ENCODE results near the gene SOBP.
A peak's percentile ranks its signal among the peaks of the same experiment; 100 is the strongest.

The SOBP gene

DNA sequence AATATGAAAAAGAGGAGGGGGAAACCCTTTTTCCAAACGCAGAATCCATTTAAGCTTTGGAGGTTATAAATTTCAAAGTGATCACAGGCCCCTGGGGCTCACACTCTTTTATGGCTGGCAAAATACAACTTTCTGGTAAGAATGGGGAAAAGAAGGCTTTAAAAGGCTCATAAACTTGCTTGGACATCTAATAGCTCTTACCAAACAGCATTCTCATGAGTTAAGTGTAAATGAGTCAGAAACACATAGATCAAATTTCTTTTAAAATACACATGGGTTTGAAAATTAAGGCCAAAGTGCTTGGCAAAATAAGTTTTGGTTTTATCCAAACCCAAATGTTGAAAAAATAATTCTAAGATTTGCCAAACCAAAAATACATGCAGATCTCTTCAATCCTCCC, 154.6 kb downstream of the SOBP start:
- no peak for DNase-seq

DNA sequence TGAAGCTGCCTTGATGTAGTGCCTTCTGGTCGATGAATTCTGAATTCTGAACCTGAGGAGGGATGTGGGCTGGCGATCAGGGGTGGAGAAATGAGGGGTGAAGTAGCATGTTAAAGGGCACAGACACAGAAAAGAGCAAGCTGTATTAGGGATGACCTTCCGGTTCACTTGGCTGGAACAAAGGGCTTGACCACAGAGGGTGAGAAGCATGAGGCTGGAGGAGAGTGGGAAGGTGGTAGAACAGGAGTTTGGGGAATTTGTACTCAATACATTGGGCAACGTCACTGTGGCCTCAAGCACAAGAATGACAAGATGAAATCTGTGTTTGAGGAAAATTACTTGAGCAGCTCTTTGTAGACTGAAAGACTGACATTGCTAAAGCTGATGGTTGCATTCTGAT, 155.8 kb downstream of the SOBP start:
- no peak for DNase-seq

DNA sequence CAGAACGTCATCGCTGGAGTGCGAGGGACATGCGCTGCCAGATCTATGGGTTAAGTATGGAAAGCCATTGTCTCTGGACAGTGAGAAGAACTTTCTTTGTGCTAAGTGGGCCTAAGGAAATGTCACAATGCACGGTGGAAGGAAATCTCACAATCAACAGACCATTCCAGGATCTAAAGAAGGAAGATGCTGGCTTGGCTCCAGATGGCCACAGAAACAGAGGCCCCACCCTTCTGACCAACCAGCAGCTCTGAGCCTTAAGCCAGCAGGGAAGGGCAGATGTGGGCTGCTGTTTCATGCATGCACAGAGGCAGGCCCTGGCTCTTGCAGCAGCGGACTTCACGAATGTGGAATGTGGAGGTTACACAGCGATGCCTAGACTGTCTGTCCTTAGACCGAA, 156.3 kb downstream of the SOBP start:
- DNase-seq, result no peak

DNA sequence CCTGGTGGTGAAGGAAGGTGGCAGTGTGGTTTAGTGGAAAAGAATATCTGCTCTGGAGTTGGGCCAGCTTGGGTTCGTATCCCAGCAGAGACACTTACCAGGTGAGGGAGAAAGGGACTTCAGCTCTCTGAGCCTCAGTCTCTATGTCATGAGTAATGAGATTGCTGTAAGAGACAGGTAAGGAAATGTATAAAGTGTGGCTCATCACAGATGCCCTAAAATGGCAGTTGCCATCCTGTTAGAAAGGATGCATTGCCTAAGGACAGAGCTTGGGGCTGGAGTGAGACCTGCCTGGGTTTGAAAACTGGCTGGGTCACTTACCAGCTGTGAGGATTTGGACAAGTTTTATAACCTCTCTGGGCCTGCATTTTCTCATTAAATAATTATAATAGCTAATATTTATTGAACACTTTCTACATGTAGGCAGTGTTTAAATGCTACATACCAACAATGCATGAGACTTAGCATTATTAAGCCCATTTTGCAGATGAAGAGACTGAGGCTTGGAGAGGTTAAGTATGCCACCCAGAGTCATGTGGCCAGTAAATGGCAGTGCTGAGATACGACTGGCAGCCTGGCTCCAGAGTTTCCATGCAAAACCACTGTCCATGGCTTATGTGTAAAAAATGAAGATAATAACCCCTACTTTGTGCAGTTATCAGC, 157.0 kb downstream of the SOBP start:
- no peak for DNase-seq

DNA sequence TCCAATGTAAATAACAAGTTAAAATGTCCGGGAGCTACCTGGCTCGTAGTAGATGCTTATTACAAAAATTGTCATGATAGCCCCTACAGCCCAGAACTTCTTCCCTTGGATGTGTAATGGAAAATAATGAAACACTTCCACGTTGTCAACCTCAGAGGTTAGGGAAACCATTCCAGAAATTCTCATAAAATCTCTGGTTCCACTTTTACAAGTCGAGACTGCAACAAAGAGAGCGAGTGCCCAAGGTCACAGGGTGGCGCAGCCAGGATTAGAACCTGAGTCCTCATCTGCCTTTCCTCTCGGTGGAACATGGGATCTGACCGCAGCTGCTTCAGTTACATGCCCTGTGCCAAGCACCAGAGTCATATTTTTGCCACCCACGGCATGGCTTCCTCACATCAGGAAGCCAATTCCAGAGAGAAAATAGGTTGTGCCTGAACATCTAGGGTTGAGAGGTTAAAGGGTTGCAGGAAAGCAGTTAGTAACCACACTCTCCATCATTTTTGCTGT, 157.6 kb downstream of the SOBP start:
- no peak for DNase-seq

DNA sequence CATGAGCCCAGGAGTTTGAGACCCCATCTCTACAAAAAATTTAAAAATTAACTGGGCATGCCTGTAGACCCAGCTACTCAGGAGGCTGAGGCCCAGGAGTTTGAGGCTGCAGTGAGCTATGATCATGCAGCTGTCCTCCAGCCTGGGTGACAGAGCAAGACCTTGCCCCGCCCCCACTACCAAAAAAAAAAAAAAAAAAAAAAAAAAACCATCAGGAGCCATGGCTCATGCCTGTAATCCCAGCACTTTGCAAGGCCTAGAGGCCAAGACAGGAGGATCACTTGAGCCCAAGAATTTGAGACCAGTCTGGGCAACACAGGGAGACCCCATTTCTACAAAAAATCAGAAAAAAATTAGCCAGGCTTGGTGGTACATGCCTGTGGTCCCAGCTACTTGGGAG, 159.1 kb downstream of the SOBP start:
- no peak for DNase-seq

DNA sequence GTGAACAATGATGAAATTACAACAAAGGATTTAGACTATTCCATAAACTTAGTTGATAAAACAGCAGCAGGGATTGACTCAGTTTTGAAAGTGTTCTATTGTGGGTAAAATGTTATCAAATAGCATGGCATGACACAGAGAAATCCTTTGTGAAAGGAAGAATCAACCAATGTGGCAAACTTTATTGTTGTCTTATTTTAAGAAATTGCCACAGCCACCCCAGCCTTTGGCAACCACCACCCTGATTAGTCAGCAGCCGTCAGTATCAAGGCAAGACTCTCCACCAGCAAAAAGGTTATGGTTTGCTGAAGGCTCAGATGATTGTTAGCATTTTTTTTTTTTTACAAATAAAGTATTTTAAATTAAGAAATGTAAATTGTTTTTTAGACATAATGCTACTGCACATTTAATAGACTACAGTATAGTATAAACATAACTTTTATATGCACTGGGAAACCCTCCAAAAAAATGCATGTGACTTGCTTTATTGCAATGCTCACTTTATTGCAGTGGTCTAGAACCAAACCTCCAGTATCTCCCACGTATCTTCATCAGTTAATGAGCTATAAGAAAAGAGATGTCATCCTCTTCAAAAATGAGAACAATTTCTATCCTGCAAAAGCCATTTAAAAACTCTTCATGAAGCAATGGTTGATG, 162.7 kb downstream of the SOBP start:
- DNase-seq, result no peak

DNA sequence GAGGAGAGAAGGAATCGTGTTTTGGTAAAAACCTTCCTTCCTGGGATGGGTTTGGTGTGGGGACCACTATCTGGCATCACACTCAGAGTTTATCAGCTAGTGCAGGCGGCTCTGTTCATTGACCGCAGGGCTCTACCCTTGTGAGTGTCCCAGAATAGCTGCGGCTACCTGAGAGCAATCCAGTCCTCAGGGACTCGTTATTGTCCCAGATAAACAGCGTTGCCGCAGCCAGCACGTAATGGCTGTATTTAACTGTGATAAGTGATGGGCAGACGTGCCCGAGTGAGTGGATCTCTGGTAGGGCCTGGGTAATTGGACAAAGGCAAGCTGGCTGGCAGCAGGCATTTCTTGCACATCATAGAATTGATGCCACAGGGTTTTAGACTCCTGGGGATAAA, 163.3 kb downstream of the SOBP start:
- no peak for DNase-seq

DNA sequence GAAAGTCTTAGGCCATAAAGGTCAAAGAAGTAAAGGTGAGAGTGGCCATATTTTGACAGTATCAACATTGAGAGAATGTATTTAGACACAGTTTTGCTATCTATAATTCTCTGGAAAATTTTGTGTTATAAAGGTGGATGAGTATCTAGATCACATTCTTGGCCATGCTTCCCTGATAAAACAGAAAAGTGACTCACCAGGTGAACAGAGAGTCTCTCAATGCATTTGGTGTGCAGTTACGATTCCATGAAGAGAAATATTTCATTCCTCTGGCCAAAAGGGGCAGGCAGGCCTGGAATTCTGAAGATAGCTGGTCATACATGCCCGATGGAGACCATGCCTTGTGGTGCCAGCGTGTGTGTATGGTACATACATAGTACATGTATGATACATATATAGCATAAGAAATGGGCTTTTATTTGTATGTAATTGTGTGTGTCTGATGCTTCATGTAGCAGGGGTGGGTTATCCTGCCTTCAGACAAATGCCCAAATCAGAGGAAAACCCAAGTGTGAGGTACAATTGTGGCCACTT, 164.0 kb downstream of the SOBP start:
- DNase-seq, result no peak

DNA sequence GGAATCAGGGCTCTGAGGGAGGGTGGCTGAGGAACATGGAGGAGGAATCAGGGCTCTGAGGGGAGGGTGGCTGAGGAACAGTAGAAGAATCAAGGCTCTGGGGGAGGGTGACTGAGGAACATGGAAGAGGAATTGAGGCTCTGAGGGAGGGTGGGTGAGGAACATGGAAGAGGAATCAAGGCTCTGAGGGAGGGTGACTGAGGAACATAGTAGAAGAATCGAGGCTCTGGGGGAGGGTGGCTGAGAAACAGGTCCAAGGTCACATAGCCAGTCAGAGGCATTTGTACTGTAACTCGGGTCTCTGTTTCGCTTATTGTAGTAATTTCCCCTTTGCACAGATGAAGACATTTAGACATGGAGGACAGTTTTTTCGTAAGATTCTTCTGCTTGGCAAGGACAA, 164.8 kb downstream of the SOBP start:
- DNase-seq, result no peak

DNA sequence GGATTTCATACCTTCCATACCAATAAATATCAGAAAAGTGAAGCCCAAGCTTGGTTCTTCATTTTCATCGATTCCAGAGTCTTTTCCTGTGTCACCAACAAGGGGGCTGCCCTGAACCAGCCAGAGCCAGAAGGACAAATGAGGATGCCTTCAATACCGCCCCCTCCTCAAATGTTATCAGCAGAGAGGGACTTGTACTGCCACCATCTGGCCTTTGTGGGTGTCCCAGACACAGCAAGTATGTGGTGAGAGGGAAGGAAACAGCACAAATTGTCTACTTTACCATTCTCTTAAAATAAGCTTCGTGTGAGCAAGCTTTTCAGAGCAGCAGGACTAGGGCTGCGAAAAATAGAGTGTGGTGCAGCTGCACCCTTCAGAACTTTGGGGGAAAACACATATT, 165.3 kb downstream of the SOBP start:
- no peak for DNase-seq

DNA sequence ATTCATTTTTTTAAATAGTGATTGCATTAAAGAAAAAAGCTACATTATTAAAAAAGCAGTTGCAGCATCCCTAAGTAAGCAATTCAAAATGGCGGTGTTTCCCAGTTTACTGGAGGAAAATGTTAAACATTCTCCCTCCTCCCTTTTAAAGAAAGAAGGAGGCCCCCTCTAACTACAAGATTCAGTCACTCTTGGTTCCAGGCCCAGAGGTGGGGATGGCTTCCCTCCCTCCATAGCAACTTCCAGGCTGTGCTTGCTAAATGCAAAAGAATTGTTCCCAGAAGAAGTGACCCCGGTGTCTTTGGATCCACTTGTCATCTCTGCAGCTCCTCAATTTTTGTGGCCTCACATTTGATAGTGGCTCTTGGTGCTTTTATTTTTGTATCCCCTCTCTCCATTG, 165.9 kb downstream of the SOBP start:
- no peak for DNase-seq

DNA sequence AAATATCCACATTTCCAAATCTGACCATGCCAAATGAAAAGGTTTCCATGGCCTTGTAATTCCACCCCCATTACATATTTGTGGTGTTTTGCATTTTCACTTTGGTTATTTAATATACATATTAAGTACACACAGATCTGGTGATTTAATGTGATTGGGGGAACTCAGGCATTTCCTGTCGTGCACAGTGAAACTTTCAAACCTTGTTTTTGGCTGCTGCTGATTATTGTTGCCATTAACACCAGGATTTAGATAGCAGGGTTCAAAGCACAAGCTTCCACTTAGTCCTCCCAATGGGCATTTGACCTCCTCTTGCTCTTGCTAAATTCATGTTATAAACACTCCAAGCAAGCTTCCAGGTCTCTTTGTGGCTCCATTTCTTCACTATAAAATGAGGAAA, 166.5 kb downstream of the SOBP start:
- DNase-seq, result no peak

DNA sequence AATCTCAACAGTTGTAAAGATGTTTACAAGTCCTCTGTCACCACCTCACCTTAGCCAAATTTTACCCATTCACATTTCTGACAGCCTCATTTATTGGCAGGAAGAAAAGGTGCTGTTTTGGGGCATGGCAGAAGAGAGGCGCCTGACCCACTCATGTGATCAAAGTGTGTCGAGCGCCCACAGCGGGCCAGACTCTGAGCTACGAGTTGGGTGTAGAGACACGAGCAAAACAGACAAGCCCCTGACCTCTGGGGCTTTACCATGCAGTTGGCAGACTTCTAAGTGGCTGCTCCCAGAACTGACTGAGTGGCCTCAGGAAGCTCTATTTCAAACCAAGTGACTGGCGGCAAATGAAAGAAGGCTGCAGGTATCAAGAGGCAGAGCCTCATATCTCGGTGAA, 167.0 kb downstream of the SOBP start:
- no peak for DNase-seq

DNA sequence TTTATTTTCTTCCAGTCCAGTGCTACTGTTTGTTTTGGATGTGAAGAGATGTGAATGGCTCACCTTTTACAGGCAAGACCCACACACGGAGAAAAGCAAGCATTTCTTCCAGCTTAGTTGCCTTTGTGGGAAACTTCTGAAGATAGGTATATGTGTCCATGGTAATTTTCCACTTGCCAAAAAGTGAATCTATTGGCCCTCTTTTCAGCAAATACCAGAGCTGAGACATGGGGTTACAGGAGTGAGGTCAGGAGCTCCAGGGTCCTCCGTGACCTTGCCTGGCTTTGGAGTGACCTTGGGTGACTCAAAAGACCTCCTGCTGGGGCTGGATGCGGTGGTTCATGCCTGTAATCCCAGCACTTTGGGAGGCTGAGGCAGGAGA, 167.4 kb downstream of the SOBP start:
- DNase-seq, result no peak

DNA sequence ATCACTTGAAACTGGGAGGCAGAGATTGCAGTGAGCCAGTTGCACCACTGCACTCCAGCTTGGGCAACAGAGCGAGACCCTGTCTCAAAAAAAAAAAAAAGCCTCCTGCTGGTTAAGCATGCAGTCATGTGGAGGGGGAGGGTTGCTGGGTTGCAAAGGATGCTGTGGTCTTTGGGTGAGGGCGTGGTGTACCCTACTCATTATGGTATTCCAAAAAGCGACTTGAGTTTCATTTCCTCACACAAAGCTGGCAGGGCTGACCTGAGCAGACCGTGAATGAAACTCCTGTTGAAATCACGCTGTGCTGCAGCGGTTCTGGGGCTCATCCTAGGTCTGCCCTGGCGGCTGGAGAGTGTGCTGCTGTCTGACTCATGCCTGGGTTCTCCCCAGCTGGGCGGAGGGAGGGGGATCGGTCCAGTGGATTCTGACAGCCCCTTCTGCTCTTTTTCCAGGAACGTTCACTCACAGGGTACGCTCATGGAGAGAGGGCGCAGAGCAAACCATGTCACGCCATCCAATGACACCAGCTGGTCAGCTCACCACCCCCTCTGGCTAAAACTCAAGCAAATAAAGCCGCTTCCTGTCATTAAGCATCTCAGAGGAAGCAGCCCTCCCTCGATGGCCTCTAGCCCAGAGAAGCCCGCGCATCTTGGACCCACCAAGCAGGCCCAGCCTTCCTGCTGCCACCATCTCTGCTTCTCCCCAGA, 168.0 kb downstream of the SOBP start:
- DNase-seq, result peak; percentile 44

DNA sequence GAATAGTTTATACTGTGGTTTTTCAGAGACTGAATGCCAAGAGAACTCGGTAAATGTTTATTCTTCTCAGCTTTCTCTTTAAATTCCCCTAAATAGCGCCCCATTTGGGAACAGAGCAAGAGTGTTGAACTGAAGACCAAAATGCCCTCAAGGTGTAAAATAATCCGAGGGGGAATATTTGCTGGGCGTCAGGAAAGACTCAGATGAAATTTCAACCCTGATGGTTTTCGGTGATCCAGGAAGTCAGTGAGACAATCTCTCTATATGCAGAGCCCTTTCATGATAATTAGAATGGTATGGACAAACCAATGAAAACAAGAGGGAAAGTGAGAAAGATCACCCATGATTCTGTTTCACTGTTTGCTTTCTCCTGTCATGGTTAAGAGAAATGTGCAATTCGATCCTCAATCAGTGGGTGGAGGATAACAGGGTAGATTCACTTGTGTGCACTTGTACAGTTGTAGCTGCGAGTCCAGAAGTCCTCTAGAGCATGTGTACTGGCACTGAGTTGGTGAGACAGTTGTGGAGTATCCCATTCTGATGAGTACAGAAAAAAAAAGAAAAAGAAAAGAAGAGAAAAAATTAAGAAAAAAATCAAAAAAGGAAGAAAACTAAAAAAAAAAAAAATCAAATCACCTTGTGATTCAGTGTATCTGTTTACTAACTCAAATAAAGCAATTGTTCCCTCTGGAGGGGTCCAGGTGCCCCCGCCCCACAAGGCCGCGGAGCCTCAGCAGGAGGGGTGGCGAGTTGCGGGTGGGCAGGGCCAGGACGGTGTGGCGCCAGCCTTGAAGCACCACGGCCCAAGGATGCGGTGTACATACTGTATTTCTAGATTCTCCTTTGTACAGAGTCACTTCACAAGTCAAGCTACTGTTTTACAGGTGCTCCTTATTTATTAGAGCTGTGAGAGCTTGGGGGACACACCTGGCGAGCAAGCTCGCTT, 169.3 kb downstream of the SOBP start:
- DNase-seq, result no peak

DNA sequence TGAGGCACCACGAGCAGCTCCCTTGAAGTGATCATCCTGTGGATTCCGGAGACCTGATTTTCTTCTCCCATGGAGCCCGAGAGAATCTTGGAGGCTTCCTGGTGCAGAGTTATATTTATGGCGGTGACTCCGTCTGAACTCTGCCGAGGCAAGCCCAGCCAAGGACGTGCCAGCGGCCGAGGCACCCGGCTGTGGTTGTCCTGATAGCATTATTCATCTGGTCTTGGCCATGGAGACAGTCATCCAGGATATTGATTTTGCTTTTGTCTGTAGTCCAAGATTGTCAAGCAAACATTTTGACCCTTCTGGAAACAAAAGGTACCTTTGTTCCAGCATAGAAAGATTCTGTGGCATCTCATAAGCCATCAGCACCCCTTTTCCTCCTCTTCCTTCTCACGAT, 170.9 kb downstream of the SOBP start:
- DNase-seq, result no peak

DNA sequence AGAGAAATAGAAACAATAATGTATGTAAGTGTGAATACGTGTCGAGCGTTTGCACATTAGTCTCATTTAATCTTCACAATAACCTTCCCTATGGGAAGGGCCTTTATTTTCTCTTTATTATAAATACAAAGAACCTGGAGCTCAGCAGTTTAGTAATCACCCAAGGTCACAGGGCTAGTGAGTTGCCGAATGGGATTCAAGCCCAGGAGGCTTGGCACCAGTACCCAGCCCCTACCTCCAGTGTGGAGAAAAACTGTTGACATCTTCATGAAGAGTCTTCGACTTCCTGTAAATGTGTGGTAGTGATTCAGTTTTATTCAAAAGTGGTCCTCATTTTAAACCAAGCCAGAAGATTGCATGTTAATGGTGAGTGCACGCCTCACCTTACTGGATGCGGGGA, 171.4 kb downstream of the SOBP start:
- no peak for DNase-seq

DNA sequence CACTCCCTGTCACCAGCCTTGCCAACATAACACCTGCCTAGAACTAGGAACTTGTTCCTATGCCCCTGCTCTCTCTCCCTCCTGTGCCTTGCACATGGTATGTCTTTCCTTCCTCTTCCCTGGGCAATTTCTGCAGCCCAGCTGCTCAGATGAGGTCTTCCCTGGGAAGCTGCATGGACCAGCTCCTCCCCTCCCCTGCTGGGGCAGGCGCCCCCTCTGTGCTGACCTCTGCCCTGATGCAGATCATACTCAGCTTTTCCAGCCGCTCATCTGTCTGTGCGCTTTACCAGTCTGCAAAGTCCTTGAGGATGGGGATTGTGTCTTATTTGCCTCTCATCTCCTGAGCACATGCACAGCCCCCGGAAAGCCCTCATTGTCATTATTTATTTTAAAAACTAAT, 172.4 kb downstream of the SOBP start:
- no peak for DNase-seq

DNA sequence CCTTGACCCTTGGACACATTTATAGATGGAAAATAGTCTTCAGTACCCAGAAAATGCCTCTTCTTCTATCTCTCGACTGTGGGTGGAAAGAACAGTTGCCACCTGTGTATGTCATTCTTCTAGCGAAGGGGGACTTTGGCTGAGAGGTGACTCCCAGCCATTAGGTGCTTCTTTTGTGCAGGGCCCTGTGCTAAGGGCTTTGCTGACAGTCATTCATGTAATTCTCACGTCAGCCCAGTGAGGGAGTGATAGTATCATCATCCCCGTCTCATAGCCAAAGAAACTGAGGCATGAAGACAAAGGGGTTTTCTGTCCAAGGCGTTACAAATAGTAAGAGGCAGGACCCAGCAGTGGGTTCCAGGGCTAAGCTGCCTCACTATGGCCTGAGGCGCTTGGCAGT, 173.4 kb downstream of the SOBP start:
- DNase-seq, result no peak

DNA sequence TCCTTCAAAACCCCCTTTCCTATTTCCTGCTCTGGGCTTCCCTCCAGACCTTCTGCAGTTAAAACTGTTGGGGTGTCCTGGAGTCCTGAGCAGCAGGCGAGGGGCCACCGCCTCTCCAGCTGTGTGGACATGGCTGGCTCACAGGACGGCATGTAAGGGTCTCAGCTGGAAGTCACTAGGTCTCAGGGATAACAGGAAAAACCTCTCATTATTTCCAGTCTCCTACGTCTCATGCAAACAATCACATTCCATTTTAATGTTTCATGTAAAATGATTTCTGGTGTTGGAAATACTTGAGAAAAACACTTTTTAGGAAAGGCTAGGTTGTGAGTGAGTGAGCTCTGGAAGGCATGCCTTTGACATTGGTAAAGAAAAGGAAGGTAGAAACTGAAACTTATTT, 175.5 kb downstream of the SOBP start:
- DNase-seq, result no peak
